ENCODE results near the gene TNK2.

DNA sequence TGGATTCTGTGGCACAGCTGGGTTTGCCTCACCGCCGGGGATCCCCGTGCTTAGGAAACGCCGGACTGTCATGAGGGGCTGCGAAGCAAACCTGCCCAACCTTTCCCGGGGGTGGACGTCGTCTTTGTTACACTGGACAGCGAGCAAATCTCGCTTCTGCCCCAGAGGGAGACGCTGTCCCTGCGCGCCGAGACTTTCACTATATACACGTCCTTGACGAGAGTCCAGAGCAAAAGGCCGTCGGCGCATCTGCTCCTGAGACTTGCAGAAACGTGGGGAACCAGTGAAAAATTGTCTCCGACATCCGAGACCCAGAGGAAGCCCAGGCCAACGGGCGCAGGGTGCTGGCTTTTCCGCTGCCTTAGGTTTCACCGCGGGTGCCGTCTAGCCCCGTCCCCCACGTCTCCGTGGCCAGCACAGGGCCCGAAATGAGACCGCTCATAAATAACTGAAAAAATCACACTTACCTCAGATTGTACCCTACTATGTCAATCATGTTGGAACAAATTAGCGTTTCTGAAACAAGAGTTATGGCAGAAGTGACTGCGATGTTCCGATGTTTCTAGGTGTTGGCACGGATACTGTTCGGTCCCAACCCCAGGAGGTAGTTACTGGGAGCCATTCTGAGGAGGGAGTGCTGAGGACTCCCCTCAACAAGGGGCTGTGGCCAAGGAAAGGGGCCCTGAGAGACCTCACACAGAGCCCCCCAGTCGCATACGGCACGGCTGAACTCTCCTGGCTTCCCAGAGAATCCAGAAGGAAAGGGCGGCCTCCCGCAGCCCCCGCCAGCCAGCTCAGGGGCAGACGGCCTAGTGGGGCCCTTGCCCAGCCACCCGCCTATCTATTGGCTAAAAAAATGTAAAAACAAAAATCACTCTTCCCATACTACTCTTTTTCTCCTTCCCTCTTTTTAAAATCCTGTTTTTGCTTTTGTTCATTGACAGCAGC is 82.2 kb downstream of the TNK2 start:
- TF ChIP-seq POLR2A (IDR thresholded peaks at IDR 0.05), result no peak
- TF ChIP-seq, protein P1, sequence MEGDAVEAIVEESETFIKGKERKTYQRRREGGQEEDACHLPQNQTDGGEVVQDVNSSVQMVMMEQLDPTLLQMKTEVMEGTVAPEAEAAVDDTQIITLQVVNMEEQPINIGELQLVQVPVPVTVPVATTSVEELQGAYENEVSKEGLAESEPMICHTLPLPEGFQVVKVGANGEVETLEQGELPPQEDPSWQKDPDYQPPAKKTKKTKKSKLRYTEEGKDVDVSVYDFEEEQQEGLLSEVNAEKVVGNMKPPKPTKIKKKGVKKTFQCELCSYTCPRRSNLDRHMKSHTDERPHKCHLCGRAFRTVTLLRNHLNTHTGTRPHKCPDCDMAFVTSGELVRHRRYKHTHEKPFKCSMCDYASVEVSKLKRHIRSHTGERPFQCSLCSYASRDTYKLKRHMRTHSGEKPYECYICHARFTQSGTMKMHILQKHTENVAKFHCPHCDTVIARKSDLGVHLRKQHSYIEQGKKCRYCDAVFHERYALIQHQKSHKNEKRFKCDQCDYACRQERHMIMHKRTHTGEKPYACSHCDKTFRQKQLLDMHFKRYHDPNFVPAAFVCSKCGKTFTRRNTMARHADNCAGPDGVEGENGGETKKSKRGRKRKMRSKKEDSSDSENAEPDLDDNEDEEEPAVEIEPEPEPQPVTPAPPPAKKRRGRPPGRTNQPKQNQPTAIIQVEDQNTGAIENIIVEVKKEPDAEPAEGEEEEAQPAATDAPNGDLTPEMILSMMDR (IDR thresholded peaks at IDR 0.05 in 4 of 5, conservative IDR thresholded peaks at IDR 0.05 in 1 of 5), result no peak

All from gastrocnemius medialis (tissue), 4 donors.